HG02970 (cell line): ENCODE results near the gene HOXB8.

Experiments used
- ATAC-seq: cut with Tn5 transposase; IDR thresholded peaks from one replicate; pipeline ENCODE4 v1.9.1; 2021; ENCODE audit warnings: mild to moderate bottlenecking, moderate library complexity, moderate number of reproducible peaks; ENCODE audit not compliant: unreplicated experiment, low FRiP score

HOXB8 gene

GRCh38 chr17:48625495-48626244 is 10.6 kb upstream of the HOXB8 start:
- no peak for ATAC-seq

- ATAC-seq = no peak
Measured at GRCh38 chr17:48624544-48625494, 9.7 kb upstream of the HOXB8 start.

GRCh38 chr17:48624118-48624517 is 9.0 kb upstream of the HOXB8 start:
- no peak for ATAC-seq

GRCh38 chr17:48623583-48623982 is 8.5 kb upstream of the HOXB8 start:
- ATAC-seq = no peak

DNA sequence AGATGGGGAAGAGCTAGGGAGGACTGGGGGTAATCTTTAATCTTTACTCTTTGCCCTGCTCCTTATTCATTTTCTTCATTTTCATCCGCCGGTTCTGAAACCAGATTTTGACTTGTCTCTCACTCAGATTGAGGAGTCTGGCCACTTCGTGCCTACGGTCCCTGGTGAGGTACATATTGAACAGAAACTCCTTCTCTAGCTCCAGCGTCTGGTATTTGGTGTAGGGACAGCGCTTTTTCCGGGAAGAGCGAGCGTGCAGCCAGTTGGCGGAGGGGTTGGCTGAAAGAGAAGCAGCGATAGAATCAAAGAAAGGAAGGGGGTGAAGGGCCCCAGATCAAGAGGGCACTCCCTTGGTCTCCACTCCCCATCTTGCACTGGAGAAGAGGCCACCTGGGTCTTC is 7.8 kb upstream of the HOXB8 start:
- ATAC-seq = no peak

DNA sequence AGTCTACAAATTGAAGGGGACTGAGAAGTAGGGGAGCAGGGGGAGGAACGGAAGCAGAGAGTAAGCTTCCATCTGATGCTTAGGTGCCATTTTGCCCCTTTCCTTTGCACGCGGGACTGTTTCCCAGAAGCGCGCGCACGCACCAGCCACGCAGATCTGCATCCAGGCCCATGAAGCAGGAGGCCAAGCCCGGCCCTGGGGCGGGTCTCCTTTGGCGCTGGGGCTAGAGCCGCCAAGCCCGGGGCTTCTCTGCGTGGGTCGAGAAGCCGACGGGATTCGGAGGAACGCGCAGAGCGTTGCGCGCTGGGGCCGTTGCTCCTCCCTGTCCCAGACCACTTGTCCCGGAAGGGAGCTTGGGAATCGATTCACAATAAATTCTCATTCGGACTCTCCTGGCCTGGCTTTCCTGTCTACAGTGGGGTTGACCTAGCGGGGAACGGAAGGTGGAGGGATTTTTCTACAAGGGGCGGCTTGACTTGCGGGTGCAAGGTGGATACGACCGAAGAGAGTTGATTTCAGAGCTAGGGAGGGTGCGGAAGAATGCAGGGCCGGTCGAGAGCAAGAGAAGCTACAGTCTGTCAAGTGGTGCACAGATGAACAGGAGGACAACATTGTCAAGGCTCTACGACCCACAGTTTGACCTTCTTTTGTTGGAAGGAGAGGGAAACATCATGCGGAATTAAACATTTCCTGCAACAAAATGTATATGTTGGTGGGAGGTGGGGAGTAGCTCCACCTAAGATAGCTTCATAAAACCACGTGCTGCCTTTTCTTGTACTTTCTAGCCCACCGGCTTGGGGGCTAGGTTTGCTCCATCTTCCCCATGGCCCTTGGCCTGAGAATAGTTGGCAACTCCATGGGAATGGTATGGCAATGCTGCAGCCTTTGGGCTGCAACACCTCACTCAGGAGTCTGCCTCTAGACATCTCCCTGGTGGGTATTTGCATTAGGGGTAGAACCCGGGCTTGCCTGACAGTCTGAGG is 6.6 kb upstream of the HOXB8 start:
- no peak for ATAC-seq

- ATAC-seq = no peak
Measured at GRCh38 chr17:48620461-48621139, 5.5 kb upstream of the HOXB8 start.

- no peak for ATAC-seq
Measured at GRCh38 chr17:48619826-48620449, 4.8 kb upstream of the HOXB8 start.

DNA sequence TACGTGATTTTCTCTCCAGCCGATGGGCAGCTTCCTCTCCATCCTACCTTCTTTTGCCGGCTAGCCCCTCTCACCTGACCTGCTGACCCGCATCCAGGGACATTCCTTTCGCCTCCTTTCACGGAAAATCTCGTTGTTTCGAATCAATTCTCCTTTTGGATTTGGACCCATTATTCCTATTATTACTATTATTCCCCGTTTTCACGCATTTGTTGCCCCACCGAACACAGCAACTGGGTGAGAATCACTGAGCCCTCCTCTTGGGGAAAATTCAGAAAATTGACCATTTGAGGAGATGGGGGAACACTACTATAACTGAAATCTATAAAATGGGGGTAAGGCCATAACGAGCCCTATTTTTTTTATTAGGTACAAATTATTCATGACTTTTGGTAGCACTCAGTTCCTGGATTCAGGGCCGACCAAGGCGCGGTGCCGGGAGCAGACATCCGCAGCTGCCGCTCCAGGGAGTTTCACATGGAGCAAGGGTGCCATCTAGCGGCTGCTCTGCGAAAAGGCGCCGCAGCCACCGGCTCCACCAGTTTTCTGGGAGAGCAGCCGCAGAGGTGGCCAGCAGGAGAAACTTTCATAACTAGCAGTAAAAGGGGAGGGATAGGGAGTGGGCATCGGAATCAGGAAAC is 3.3 kb upstream of the HOXB8 start:
- no peak for ATAC-seq

- no peak for ATAC-seq
Measured at GRCh38 chr17:48617471-48618255, 2.6 kb upstream of the HOXB8 start.

GRCh38 chr17:48616717-48617470 is 1.8 kb upstream of the HOXB8 start:
- ATAC-seq = no peak

- ATAC-seq = no peak
Measured at GRCh38 chr17:48615963-48616716, 1.0 kb upstream of the HOXB8 start.

- no peak for ATAC-seq
Measured at GRCh38 chr17:48613862-48614694, 1.0 kb downstream of the HOXB8 start.

- ATAC-seq = no peak
Measured at GRCh38 chr17:48612854-48613691, 2.0 kb downstream of the HOXB8 start.

DNA sequence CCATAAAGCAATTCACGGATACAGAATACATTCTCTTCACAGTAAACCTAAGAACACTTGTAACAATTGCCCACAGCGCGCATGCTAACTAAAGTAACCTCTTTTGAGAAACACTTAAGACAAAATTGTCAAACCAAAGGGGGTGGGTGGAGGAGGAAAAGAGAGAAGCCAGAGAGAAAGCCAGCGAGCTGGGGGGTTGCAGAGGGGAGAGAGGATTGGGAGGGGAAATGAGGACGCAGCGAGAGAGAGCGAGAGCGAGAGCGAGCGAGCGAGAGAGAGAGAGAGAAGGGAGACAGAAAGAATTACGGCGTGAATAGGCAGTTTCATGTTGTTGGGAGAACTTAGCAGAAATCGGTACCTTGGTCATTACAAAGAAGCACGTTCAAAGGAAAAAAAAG is 2.6 kb downstream of the HOXB8 start:
- no peak for ATAC-seq
